ENCODE measurements around the gene SGCD.

GRCh38 chr5:156482818-156483217 lies 155.9 kb downstream of the SGCD start:
- TF ChIP-seq EZH2 (IDR thresholded peaks at IDR 0.05; ENCODE audit: insufficient read depth, poor library complexity, severe bottlenecking) (no peak), EZH2phosphoT487 (IDR thresholded peaks at IDR 0.05; ENCODE audit: insufficient read depth, low read depth) (no peak)

All from GM23248 (cell line).